Activated CD4-positive, alpha-beta T cell treated with anti-CD3 and anti-CD28 coated beads, Interleukin-2, amount 50 U/mL, for 4 hours (primary cell): ENCODE data around the gene ENOSF1.
"Not testable (repeated sequence)": the region's sequence is repeated elsewhere in the genome, so short reads cannot be mapped to it uniquely, and the experiment has no call there.

ENCODE experiments used
- DNase-seq, 2 experiments: peaks; one replicate each; pipeline ENCODE4 v3.0.0-alpha.2; 2020

Gene ENOSF1

DNA sequence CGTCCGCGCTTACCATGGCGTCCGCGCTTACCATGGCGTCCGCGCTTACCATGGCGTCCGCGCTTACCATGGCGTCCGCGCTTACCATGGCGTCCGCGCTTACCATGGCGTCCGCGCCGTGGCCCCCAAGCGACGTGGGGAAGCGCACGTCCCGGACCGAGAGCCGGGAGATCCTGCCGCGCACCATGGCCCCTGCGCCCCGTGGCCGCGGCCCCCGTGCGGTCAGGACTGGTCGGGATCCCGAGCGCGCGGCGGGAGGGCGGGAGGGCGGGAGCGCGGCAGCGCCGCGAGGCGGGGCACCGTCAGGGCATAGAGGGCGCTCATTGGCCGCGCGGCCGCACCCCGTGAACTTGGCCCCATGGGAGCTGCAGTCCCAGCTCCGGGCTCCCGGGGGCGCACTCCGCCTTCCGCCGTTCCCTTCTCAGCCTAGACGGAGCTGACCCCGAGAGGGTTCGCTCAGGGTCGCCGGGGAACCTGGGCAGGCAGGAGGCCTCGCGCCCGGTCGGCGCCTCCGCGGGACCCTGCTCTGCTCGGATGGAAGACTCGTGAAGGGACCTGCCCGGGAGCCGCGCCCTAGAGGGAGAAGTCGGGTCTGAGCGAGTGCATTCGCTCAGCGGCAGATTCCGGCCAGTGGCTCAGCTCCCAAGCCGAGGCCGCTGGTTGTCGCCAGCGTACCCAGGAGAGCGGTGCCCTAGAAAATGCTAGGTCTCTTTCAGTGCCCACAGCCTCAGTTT, at the start of gene ENOSF1:
ENOSF1 (minus strand) TSS at position 230 of the 734 bp plus-strand sequence; CDS start at position 187, 43 bp downstream.
- DNase-seq = peak; percentile 67 to 74

DNA sequence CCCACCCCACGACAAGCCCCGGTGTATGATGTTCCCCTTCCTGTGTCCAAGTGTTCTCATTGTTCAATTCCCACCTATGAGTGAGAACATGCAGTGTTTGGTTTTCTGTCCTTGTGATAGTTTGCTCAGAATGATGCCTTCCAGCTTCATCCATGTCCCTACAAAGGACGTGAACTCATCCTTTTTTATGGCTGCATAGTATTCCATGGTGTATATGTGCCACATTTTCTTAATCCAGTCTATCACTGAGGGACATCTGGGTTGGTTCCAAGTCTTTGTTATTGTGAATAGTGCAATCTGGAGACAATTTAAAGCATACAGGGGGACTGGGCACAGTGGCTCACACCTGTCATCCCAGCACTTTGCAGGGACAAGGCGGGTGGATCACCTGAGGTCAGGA, 47.4 kb upstream of the ENOSF1 start:
- not testable (repeated sequence) for DNase-seq

- no peak for DNase-seq
These were observed 43.1 kb upstream of the ENOSF1 start for GRCh38 chr18:755506-755905.

DNA sequence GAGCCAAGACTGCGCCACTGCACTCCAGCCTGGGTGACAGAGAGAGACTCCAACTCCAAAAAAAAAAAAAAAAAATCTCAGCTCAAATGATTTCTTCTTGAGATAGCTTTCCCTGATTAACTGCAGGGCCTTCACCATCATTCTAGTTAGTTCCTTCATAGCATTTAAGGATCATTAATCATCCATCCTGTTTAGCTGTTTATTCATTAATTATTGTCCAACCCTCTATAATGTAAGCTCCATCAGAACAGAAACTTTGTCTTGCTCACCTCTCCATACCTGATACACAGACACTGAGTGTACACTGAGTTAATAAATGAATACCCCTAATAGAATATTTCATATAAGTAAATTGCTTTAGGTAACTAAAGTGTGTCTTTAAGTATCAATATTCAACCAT, 42.2 kb upstream of the ENOSF1 start:
- no peak for DNase-seq

DNA sequence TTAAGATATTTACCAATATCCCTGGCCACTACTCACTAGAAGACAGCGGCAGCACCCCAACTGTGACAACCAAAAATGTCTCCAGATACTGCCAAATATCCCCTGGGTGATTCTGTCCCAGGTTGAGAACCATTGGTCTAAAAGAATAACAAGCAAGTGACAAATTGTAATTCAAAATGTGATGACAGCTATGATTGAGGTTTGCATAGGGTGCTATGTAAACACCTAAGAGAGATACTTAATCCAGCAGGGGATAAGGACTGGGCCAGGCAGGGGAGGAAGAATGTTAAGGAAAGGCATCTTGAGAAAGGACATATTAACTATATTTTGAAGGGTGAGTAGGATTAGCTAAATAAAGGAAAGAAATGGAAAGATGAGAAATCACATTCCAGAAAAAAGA, 38.0 kb upstream of the ENOSF1 start:
- DNase-seq = no peak

GRCh38 chr18:744832-745597, 32.6 kb upstream of the ENOSF1 start:
- DNase-seq = no peak

DNA sequence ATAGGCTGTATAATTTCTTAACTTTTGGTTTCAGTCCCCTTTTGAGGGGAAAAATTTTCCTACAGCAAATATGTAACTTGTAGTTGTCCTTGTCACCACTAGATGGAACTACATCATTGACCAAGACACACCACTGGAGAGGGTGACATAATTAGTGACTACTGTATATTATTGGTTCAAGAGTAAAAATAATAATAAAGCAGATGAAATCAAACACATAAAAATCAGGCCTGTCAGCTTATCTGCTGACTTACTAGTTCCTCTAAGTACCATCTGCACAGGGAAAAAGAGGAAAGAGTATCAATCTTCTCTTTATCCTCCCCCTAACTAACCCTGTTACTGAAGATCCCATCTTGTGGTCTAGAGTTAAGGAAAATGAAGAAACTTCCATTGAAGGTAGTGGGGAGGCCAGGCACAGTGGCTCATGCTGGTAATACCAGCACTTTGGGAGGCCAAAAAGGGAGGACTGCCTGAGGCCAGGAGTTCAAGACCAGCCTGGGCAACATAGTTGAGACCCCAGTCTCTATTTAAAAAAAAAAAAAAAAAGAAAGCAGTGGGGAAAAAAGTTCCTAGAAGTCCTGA, 29.6 kb upstream of the ENOSF1 start:
- no peak for DNase-seq

DNA sequence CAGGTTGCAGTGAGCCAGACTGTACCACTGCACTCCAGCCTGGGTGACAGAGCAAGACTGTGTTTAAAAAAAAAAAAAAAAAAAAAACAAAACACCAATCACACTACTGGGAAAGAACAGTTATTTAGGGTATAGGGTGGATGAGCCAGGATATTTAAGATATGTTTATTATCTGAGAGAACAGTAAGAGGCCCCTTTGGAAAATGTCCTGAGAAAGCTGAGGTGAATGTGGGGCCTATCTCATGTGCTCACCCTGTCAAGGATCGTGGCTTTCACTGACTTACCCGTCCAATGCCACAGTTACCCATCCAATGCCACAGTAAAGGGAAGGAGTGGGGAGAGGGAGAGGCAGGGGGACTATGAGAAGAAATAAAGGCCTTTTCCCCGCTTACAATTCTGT, 19.9 kb upstream of the ENOSF1 start:
- DNase-seq = no peak

GRCh38 chr18:731185-731584, 18.8 kb upstream of the ENOSF1 start:
- DNase-seq = no peak

- DNase-seq = no peak
These were observed 18.3 kb upstream of the ENOSF1 start for GRCh38 chr18:730692-731091.

DNA sequence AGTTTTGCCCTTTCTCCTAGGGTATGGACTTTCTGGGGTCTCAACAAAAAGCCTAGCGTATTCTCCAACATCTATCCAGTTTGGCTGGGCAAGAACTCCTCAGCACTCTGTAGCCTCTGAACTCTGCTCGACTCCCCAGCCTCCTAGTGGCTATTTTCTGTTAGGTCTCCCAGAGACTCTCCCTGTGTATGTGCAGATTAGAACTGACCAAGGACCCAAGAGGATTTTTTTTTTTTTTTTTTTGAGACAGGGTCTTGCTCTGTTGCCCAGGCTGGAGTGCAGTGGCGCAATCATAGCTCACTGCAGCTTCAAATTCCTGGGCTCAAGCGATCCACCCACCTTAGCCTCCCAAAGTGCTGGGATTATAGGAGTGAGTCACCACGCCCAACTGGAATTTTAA, 17.7 kb upstream of the ENOSF1 start:
- not testable (repeated sequence) for DNase-seq

GRCh38 chr18:725646-726045, 13.2 kb upstream of the ENOSF1 start:
- DNase-seq = no peak

DNA sequence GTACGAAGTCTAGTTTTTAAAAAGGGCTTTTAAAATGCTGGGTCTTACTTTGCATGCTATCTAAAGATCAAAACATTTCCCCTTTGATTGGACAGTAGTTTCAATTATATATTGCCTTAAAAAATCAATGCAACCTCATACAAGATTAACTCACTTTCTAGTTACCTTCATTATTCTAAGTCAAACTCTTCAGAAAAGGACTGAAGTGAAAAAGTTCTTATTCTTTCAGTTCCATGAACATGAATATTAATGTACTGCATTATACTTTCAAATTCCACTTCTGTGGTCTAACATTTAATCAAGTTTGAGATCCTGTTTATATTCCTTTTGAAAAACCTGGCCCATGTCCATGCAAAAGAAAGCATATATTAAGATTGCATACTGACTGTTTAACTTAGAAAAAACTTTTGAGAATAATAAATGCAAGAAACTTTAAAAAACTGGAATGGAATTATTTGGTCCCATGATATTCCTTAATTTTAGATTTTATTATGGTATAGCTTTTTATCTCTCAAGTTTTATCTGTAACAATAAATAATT, 11.2 kb upstream of the ENOSF1 start:
- no peak for DNase-seq

DNA sequence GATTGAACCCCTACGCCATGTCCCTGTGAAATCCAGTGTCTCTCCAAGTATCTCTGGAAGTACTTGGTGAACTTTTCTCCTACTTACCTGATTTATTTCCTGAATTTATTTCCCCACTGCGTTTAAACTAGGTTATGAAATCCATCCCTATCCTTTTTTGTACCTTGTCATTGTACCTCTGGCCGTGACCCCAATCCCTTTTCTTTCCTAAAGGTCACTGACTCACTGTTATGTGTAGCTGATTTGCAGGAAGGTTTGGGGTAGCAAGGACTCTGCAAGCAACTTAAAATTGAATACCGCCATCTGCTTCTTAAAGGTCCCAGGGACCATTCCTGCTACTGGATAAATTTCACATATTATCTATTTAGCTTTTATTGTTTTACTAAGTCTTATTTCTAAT, 4.6 kb upstream of the ENOSF1 start:
- no peak for DNase-seq

- DNase-seq = peak; percentile 4 to 10
These were observed 3.2 kb upstream of the ENOSF1 start for GRCh38 chr18:715626-716025.

GRCh38 chr18:713135-713490, 683 bp upstream of the ENOSF1 start:
- DNase-seq = no peak

- peak; percentile 68 to 75 for DNase-seq
These were observed 601 bp downstream of the ENOSF1 start for GRCh38 chr18:711657-712400.

DNA sequence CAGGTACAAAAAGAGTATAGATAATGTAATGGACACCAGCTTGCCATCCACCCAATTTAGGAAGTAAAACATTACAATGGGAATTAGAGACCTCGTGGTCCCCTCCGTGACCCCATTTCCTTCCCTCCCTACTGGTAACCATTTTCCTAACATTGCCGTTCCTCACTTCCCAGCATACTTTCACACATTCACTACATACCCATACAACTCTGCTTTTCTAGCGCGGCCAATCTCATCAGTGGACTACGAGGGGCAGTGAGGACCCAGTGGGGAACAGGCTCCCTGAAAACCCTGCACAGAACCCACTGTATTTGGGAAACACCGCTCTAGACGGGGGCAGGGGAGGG, 1.1 kb downstream of the ENOSF1 start:
- DNase-seq = no peak

GRCh38 chr18:710418-711300, 1.8 kb downstream of the ENOSF1 start:
- no peak for DNase-seq

DNA sequence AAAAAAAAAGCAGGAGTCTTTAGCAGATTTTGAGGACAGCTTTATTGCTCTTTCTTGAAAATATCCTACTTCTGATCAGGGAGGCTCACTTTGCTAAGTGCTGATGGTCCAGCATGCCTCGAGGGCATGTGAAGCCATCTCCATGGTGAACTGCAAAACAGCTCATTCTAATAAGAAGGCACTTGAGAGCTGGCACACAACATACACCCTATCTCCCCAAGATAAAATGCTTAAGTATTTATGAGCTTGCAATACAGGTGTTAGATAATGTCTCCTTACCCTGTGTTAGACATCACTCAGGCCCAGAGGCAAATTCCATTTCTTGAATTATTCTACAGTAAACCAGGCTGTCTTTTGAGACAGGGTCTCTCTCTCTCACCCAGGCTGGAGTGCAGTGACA, 2.7 kb downstream of the ENOSF1 start:
- no peak for DNase-seq

DNA sequence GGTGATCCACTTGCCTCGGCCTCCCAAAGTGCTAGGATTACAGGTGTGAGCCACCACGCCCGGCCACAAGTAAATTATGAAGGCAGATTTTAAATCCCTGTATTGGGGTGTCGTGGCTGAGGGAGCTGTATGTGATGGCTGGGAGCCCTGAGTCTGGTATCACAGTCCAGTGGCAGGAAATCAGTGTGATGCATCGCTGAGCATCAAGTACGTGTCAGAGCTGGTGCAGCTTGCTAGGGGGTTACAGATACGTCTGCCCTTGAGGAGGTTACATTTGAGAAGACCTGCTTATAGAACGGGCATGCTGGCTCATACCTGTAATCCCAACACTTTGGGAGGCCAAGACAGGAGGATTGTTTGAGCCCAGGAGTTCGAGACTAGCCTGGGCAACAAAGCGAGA, 4.3 kb downstream of the ENOSF1 start:
- no peak for DNase-seq

GRCh38 chr18:706405-706804, 6.0 kb downstream of the ENOSF1 start:
- DNase-seq = no peak
